ENCODE measurements around the gene AASS. TPM values are rescaled to one million over a fixed set of nuclear protein-coding genes. Genes with fewer than 3 reads are reported as not detected.
"Not testable (repeated sequence)": the region's sequence is repeated elsewhere in the genome, so short reads cannot be mapped to it uniquely, and the experiment has no call there.

The AASS gene
- total RNA-seq, 1 donor from 2014 or later, result 264 TPM

GRCh38 chr7:122182081-122182480, 38.0 kb upstream of the AASS start:
- Histone ChIP-seq H3K4me2 (no peak overlapping the region), H2AFZ (replicated peaks) (no peak overlapping the region), H3K9me3 (ENCODE audit: low read depth) (no peaks in the 10 kb centered on the region), H3K36me3 (no peaks in the 10 kb centered on the region), H3K4me1 (no peaks in the 10 kb centered on the region), H4K20me1 (ENCODE audit: low read depth) (no peaks in the 10 kb centered on the region), H3K27ac (no peak overlapping the region), H3K9ac (no peak overlapping the region), H3K4me3 (no peak overlapping the region), H3K79me2 (ENCODE audit: low read depth) (no peaks in the 10 kb centered on the region), H3K27me3 (no peaks in the 10 kb centered on the region), H3F3A (ENCODE audit: low read depth) (no peaks in the 10 kb centered on the region)
- H3K4me3 Mint-ChIP-seq, result no peak overlapping the region
- TF ChIP-seq EZH2phosphoT487 (IDR thresholded peaks at IDR 0.05) (no peak), CTCF (IDR thresholded peaks at IDR 0.05) (no peak), EZH2 (IDR thresholded peaks at IDR 0.05) (no peak)
- no peaks in the 10 kb centered on the region for H3K9me3 Mint-ChIP-seq
- peaks cover 1% of the 10 kb centered on the region for H3K27me3 Mint-ChIP-seq (ENCODE audit: insufficient read depth, low read depth)
- no peak overlapping the region for H3K27ac Mint-ChIP-seq
- H3K4me1 Mint-ChIP-seq, result peaks cover 4% of the 10 kb centered on the region
- peaks cover under 1% of the 10 kb centered on the region for H3K36me3 Mint-ChIP-seq
- DNase-seq (ENCODE audit: low spot score), result no peak

GRCh38 chr7:122172144-122172543, 28.1 kb upstream of the AASS start:
- not testable (repeated sequence) for H3K4me1 Mint-ChIP-seq; H4K20me1 ChIP-seq (ENCODE audit: low read depth)

GRCh38 chr7:122166740-122167139, 22.7 kb upstream of the AASS start:
- Mint-ChIP-seq H3K27me3 (ENCODE audit: insufficient read depth, low read depth) (no peaks in the 10 kb centered on the region), H3K9me3 (no peaks in the 10 kb centered on the region), H3K4me1 (no peaks in the 10 kb centered on the region), H3K4me3 (no peak overlapping the region), H3K36me3 (no peaks in the 10 kb centered on the region), H3K27ac (no peak overlapping the region)
- no peak overlapping the region for H3K27ac ChIP-seq
- no peak overlapping the region for H3K9ac ChIP-seq
- no peaks in the 10 kb centered on the region for H4K20me1 ChIP-seq (ENCODE audit: low read depth)
- H3K4me2 ChIP-seq, result no peak overlapping the region
- TF ChIP-seq CTCF (IDR thresholded peaks at IDR 0.05) (no peak), EZH2phosphoT487 (IDR thresholded peaks at IDR 0.05) (no peak), EZH2 (IDR thresholded peaks at IDR 0.05) (no peak)
- H3K4me1 ChIP-seq, result no peaks in the 10 kb centered on the region
- DNase-seq (ENCODE audit: low spot score), result no peak
- H3K79me2 ChIP-seq (ENCODE audit: low read depth), result no peaks in the 10 kb centered on the region
- H2AFZ ChIP-seq (replicated peaks), result no peak overlapping the region
- no peaks in the 10 kb centered on the region for H3K36me3 ChIP-seq
- no peaks in the 10 kb centered on the region for H3K9me3 ChIP-seq (ENCODE audit: low read depth)
- H3K4me3 ChIP-seq, result no peak overlapping the region
- no peaks in the 10 kb centered on the region for H3F3A ChIP-seq (ENCODE audit: low read depth)
- H3K27me3 ChIP-seq, result no peaks in the 10 kb centered on the region

More at GRCh38 chr7:122172144-122172543, 28.1 kb upstream of the AASS start:
- not testable (repeated sequence) for H3K36me3 ChIP-seq; H3K4me2 ChIP-seq; H3K9me3 ChIP-seq (ENCODE audit: low read depth); H3K27me3 Mint-ChIP-seq (ENCODE audit: insufficient read depth, low read depth); H3K27ac ChIP-seq; H3K4me3 Mint-ChIP-seq; H3K9me3 Mint-ChIP-seq; H3K27ac Mint-ChIP-seq; H3K27me3 ChIP-seq; H3F3A ChIP-seq (ENCODE audit: low read depth); H2AFZ ChIP-seq (replicated peaks); H3K4me3 ChIP-seq; DNase-seq (ENCODE audit: low spot score); H3K4me1 ChIP-seq; H3K9ac ChIP-seq; H3K79me2 ChIP-seq (ENCODE audit: low read depth); H3K36me3 Mint-ChIP-seq

- no peaks in the 10 kb centered on the region for H3K36me3 ChIP-seq
- no peak overlapping the region for H3K4me3 ChIP-seq
- DNase-seq (ENCODE audit: low spot score), result no peak
- no peak overlapping the region for H3K4me2 ChIP-seq
- H3K79me2 ChIP-seq (ENCODE audit: low read depth), result no peaks in the 10 kb centered on the region
- TF ChIP-seq CTCF (IDR thresholded peaks at IDR 0.05) (no peak), EZH2 (IDR thresholded peaks at IDR 0.05) (no peak), EZH2phosphoT487 (IDR thresholded peaks at IDR 0.05) (no peak)
- H3K4me1 Mint-ChIP-seq, result no peaks in the 10 kb centered on the region
- no peak overlapping the region for H2AFZ ChIP-seq (replicated peaks)
- no peak overlapping the region for H3K27ac ChIP-seq
- H4K20me1 ChIP-seq (ENCODE audit: low read depth), result no peaks in the 10 kb centered on the region
- H3F3A ChIP-seq (ENCODE audit: low read depth), result no peaks in the 10 kb centered on the region
- H3K9me3 Mint-ChIP-seq, result no peaks in the 10 kb centered on the region
- H3K4me3 Mint-ChIP-seq, result no peak overlapping the region
- no peaks in the 10 kb centered on the region for H3K27me3 Mint-ChIP-seq (ENCODE audit: insufficient read depth, low read depth)
- H3K4me1 ChIP-seq, result no peaks in the 10 kb centered on the region
- no peak overlapping the region for H3K27ac Mint-ChIP-seq
- H3K27me3 ChIP-seq, result no peaks in the 10 kb centered on the region
- H3K9me3 ChIP-seq (ENCODE audit: low read depth), result no peaks in the 10 kb centered on the region
- no peaks in the 10 kb centered on the region for H3K36me3 Mint-ChIP-seq
- no peak overlapping the region for H3K9ac ChIP-seq
Measured at GRCh38 chr7:122166275-122166674, 22.2 kb upstream of the AASS start.
